Activated gamma-delta T cell (primary cell): ENCODE results near the gene TBC1D8B.
"Not testable (repeated sequence)": the region's sequence is repeated elsewhere in the genome, so short reads cannot be mapped to it uniquely, and the experiment has no call there.

Experiments
- DNase-seq: peaks from one replicate; lab custom pipeline; 2025; lab: John Stamatoyannopoulos, UW
- total RNA-seq, 2 donors: gene quantifications; one replicate each; lab custom pipeline; 2026; lab: John Stamatoyannopoulos, UW

The TBC1D8B gene
- total RNA-seq = 1.2 to 1.4 reads per million in 2 donors

- DNase-seq = no peak
Measured at GRCh38 chrX:106802388-106803275, at the start of gene TBC1D8B. TSS of gene TBC1D8B (plus strand) at chrX:106802673. CDS start at chrX:106802854, 181 bp downstream.

- DNase-seq = not testable (repeated sequence)
Measured at GRCh38 chrX:106769288-106769687, 33.2 kb upstream of the TBC1D8B start.

GRCh38 chrX:106774981-106775380 is 27.5 kb upstream of the TBC1D8B start:
- DNase-seq = no peak

- no peak for DNase-seq
Measured at GRCh38 chrX:106780264-106780663, 22.2 kb upstream of the TBC1D8B start.

GRCh38 chrX:106780664-106781377 is 21.7 kb upstream of the TBC1D8B start:
- no peak for DNase-seq

GRCh38 chrX:106783716-106784115 is 18.8 kb upstream of the TBC1D8B start:
- DNase-seq = no peak

GRCh38 chrX:106791495-106791894 is 11.0 kb upstream of the TBC1D8B start:
- DNase-seq = no peak

- DNase-seq = no peak
Measured at GRCh38 chrX:106802063-106802387, 448 bp upstream of the TBC1D8B start.

- DNase-seq = no peak
Measured at GRCh38 chrX:106811131-106811910, 8.8 kb downstream of the TBC1D8B start.

- not testable (repeated sequence) for DNase-seq
Measured at GRCh38 chrX:106812930-106813329, 10.5 kb downstream of the TBC1D8B start.

GRCh38 chrX:106814093-106814492 is 11.6 kb downstream of the TBC1D8B start:
- DNase-seq = not testable (repeated sequence)

GRCh38 chrX:106862972-106863688 is 60.7 kb downstream of the TBC1D8B start:
- DNase-seq = no peak

GRCh38 chrX:106863697-106864096 is 61.2 kb downstream of the TBC1D8B start:
- DNase-seq = no peak

GRCh38 chrX:106872796-106873195 is 70.3 kb downstream of the TBC1D8B start:
- DNase-seq = not testable (repeated sequence)

- no peak for DNase-seq
Measured at GRCh38 chrX:106874075-106874474, 71.6 kb downstream of the TBC1D8B start.

GRCh38 chrX:106875151-106875550 is 72.7 kb downstream of the TBC1D8B start:
- no peak for DNase-seq

- DNase-seq = no peak
Measured at GRCh38 chrX:106889468-106889867, 87.0 kb downstream of the TBC1D8B start.

- no peak for DNase-seq
Measured at GRCh38 chrX:106891762-106892460, 89.4 kb downstream of the TBC1D8B start.

- DNase-seq = no peak
Measured at GRCh38 chrX:106894392-106894909, 92.0 kb downstream of the TBC1D8B start.

- no peak for DNase-seq
Measured at GRCh38 chrX:106894978-106895452, 92.5 kb downstream of the TBC1D8B start.

GRCh38 chrX:106897259-106897658 is 94.8 kb downstream of the TBC1D8B start:
- no peak for DNase-seq
